Mesothelial cell of epicardium (in vitro differentiated cells): ENCODE measurements around the gene CCDC51. TPM values are rescaled to one million over a fixed set of nuclear protein-coding genes. Genes with fewer than 3 reads are reported as not detected.

Experiments used
- DNase-seq, 2 experiments: peaks; one replicate each; pipeline ENCODE4 v3.0.0; 2021; ENCODE audit warnings: low spot score in 2 of 2; ENCODE audit not compliant: unreplicated experiment in 2 of 2
- H3K27ac Mint-ChIP-seq: 2 replicates; pipeline ENCODE4 v1.8.0; 2021; ENCODE audit warnings: mixed read lengths
- H3K27me3 Mint-ChIP-seq: 2 replicates; pipeline ENCODE4 v1.8.0; 2021; ENCODE audit warnings: low read depth, mixed read lengths
- H3K36me3 Mint-ChIP-seq: 2 replicates; pipeline ENCODE4 v1.8.0; 2021; ENCODE audit warnings: mixed read lengths
- H3K4me1 Mint-ChIP-seq: 2 replicates; pipeline ENCODE4 v1.8.0; 2021; ENCODE audit warnings: mixed read lengths
- H3K4me3 Mint-ChIP-seq: 2 replicates; pipeline ENCODE4 v1.8.0; 2021; ENCODE audit warnings: mild to moderate bottlenecking, moderate library complexity, mixed read lengths
- H3K9me3 Mint-ChIP-seq: 2 replicates; pipeline ENCODE4 v1.8.0; 2021; ENCODE audit warnings: mixed read lengths
- total RNA-seq: library from RNA; stranded (reverse); gene quantifications from 3 replicates; pipeline ENCODE4 v1.2.1, GENCODE V29; 2021
- TF ChIP-seq, protein P1 (sequence below): fragments of 200-600 bp; sonication (generic); IDR thresholded peaks from one replicate; pipeline ENCODE4 v1.5.0; 2021; ENCODE audit warnings: antibody characterized with exemption; ENCODE audit not compliant: unreplicated experiment

The CCDC51 gene
- total RNA-seq, 1 donor from 2014 or later: 11.5 TPM

DNA sequence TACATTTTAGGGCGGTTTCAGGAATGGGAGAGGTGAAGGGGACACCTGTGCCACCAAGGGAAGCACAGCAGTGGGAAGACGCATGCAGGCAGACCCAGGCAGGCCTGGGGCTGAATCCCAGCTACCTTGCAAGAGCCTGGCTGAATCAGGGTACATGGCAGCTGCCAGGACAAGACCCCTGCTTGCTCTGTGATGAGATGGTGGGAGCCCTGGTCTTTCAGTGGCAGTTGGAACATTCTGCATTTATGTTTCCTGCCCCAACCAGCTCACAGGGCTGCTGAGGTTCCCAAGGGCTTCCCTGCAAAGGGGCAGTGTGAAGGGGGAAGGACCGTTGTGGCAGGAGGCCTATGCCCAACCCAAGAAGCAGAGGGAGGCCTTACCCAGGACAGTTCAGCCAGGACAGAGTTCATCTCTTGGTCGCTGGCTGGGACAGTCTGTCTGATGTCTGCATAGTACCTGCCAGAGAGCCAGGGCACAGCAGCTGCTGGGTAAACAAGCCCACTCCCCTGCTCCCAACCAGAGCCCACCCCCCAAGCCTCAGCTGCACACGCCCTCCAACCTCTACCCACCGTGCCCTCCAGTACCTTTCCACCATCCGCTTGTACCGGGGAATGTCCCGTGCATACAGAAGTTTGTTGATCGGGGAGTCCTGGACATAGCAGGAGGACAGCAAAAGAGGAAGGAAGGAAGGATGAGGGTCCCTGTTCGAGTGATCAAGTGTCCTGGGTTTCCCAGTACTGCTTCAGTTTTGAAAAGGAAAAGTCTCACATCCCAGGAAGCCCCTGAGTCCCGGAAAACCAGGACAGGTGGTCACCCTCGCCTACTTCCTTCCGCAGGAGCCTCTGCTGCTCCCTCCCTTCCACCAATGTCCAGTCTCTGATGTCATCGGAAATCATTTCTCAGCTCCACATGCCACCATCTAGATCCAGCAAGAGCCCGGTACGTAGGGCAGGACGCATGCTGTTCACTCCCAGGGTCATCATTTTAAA, 33.2 kb downstream of the CCDC51 start:
- Mint-ChIP-seq H3K4me1 (no peaks in the 10 kb centered on the region), H3K4me3 (no peak overlapping the region), H3K27ac (no peak overlapping the region), H3K27me3 (no peaks in the 10 kb centered on the region), H3K36me3 (peaks cover 19% of the 10 kb centered on the region), H3K9me3 (no peaks in the 10 kb centered on the region)
- DNase-seq: no peak
- TF ChIP-seq, protein P1, sequence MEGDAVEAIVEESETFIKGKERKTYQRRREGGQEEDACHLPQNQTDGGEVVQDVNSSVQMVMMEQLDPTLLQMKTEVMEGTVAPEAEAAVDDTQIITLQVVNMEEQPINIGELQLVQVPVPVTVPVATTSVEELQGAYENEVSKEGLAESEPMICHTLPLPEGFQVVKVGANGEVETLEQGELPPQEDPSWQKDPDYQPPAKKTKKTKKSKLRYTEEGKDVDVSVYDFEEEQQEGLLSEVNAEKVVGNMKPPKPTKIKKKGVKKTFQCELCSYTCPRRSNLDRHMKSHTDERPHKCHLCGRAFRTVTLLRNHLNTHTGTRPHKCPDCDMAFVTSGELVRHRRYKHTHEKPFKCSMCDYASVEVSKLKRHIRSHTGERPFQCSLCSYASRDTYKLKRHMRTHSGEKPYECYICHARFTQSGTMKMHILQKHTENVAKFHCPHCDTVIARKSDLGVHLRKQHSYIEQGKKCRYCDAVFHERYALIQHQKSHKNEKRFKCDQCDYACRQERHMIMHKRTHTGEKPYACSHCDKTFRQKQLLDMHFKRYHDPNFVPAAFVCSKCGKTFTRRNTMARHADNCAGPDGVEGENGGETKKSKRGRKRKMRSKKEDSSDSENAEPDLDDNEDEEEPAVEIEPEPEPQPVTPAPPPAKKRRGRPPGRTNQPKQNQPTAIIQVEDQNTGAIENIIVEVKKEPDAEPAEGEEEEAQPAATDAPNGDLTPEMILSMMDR: no peak

DNA sequence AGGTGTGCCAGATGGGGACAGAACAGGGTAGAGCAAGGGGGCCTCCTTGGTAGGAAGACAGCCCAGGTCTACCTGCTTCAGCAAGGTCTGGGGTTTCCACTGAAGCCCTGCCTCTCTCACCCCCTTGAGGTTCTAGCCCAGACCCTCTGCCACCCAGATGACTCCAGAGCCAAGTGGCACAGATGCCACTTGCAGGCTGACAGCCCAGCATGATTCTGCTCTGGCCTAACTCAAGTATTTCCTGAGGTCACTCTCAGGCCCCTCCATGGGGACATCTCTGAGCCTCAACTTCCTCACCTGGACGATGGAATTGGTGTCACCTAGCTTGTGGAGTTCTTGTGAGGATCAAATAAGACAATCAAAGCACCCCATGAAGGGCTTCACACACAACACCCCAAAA, 33.9 kb downstream of the CCDC51 start:
- H3K9me3 Mint-ChIP-seq: no peaks in the 10 kb centered on the region
- no peaks in the 10 kb centered on the region for H3K27me3 Mint-ChIP-seq
- no peaks in the 10 kb centered on the region for H3K4me1 Mint-ChIP-seq
- no peak overlapping the region for H3K27ac Mint-ChIP-seq
- TF ChIP-seq, protein P1: no peak
- DNase-seq: no peak
- no peak overlapping the region for H3K4me3 Mint-ChIP-seq
- peaks cover 16% of the 10 kb centered on the region for H3K36me3 Mint-ChIP-seq

- H3K4me3 Mint-ChIP-seq: no peak overlapping the region
- no peaks in the 10 kb centered on the region for H3K9me3 Mint-ChIP-seq
- peak in 1 of 2 experiments; percentile 36 for DNase-seq
- H3K4me1 Mint-ChIP-seq: no peaks in the 10 kb centered on the region
- no peak overlapping the region for H3K27ac Mint-ChIP-seq
- TF ChIP-seq, protein P1: no peak
- peaks cover 17% of the 10 kb centered on the region for H3K36me3 Mint-ChIP-seq
- H3K27me3 Mint-ChIP-seq: no peaks in the 10 kb centered on the region
These were observed 34.5 kb downstream of the CCDC51 start for GRCh38 chr3:48405343-48405881.

- no peaks in the 10 kb centered on the region for H3K9me3 Mint-ChIP-seq
- no peak overlapping the region for H3K4me3 Mint-ChIP-seq
- TF ChIP-seq, protein P1: no peak
- H3K27ac Mint-ChIP-seq: no peak overlapping the region
- no peak for DNase-seq
- H3K4me1 Mint-ChIP-seq: no peaks in the 10 kb centered on the region
- peaks cover 17% of the 10 kb centered on the region for H3K36me3 Mint-ChIP-seq
- no peaks in the 10 kb centered on the region for H3K27me3 Mint-ChIP-seq
These were observed 35.2 kb downstream of the CCDC51 start for GRCh38 chr3:48404440-48405342.
